GM06990 (cell line): ENCODE results near the gene USP17L18.
"Not testable (repeated sequence)": the region's sequence is repeated elsewhere in the genome, so short reads cannot be mapped to it uniquely, and the experiment has no call there.

Source experiments
- DNase-seq: peaks from one replicate; pipeline ENCODE4 v3.0.0-alpha.2; 2011; ENCODE audit not compliant: insufficient read length; ENCODE audit errors: extremely low read depth
- H3K27me3 ChIP-seq: replicated peaks from 2 replicates; pipeline ENCODE4 v1.6.0; 2011; ENCODE audit warnings: low read length; ENCODE audit not compliant: control insufficient read depth, insufficient read depth
- H3K36me3 ChIP-seq: 2 replicates; pipeline ENCODE4 v1.5.1; 2011; ENCODE audit warnings: low read length; ENCODE audit not compliant: control insufficient read depth, insufficient read depth
- H3K4me3 ChIP-seq: replicated peaks from 2 replicates; pipeline ENCODE4 v1.5.1; 2011; ENCODE audit warnings: low read depth, mild to moderate bottlenecking, control low read depth, low read length

The USP17L18 gene, protein sequence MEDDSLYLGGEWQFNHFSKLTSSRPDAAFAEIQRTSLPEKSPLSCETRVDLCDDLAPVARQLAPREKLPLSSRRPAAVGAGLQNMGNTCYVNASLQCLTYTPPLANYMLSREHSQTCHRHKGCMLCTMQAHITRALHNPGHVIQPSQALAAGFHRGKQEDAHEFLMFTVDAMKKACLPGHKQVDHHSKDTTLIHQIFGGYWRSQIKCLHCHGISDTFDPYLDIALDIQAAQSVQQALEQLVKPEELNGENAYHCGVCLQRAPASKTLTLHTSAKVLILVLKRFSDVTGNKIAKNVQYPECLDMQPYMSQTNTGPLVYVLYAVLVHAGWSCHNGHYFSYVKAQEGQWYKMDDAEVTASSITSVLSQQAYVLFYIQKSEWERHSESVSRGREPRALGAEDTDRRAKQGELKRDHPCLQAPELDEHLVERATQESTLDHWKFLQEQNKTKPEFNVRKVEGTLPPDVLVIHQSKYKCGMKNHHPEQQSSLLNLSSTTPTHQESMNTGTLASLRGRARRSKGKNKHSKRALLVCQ

DNA sequence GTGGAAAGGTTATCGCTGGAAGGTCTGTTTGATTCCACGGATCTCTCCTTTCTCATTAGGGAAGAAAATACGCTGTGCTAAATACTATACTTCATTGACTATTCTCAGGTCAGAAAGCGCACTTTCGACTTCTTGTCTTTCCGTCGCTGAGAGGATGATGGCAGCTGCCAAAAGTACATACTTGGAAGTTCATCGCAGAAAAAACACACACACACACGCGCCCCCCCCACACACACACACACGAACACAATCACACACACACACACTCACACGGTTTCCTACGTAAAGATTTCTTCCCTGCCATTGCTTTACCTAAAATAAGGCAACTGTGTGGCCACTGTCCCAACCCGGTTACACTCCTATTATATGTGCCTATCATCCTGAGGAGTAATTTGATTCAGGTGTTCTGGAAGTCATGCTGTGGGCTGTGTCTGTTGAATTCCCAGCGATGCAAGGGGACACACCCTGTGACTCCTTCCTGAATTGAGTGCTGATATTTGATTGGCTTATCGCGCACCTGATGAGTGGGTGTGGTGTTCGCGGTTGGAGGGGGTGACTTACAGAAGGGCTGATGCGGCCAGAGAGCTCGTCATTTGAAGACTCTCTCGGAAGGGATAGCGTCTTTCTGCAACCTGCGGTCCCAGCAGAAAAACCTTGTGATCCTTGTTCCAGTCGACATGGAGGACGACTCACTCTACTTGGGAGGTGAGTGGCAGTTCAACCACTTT, at the start of gene USP17L18:
Gene USP17L18, plus strand, starts transcription at position 678 of the 728 bp plus-strand sequence. Its CDS starts 0 bp downstream, at position 678.
- not testable (repeated sequence) for H3K27me3 ChIP-seq, H3K4me3 ChIP-seq, DNase-seq, H3K36me3 ChIP-seq

DNA sequence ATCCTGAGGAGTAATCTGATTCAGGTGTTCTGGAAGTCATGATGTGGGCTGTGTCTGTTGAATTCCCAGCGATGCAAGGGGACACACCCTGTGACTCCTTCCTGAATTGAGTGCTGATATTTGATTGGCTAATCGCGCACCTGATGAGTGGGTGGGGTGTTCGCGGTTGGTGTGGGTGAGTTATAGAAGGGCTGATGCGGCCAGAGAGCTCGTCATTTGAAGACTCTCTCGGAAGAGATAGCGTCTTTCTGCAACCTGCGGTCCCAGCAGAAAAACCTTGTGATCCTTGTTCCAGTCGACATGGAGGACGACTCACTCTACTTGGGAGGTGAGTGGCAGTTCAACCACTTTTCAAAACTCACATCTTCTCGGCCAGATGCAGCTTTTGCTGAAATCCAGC, 38.1 kb upstream of the USP17L18 start, which contains the start of gene USP17L10:
Gene USP17L10, plus strand, starts transcription at position 301 of the 400 bp plus-strand sequence. Its CDS starts 0 bp downstream, at position 301.
- H3K4me3 ChIP-seq, H3K27me3 ChIP-seq, DNase-seq, H3K36me3 ChIP-seq: not testable (repeated sequence)

DNA sequence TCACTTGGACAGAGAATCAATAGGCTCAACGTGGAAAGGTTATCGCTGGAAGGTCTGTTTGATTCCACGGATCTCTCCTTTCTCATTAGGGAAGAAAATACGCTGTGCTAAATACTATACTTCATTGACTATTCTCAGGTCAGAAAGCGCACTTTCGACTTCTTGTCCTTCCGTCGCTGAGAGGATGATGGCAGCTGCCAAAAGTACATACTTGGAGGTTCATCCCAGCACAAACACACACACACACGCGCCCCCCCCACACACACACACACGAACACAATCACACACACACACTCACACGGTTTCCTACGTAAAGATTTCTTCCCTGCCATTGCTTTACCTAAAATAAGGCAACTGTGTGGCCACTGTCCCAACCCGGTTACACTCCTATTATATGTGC, 33.7 kb upstream of the USP17L18 start:
- not testable (repeated sequence) for DNase-seq, H3K36me3 ChIP-seq, H3K4me3 ChIP-seq, H3K27me3 ChIP-seq

GRCh38 chr4:9215105-9215504, 33.3 kb upstream of the USP17L18 start, which contains the start of gene USP17L11:
TSS of gene USP17L11 (plus strand) at chr4:9215405. CDS start at chr4:9215405, 0 bp downstream.
- not testable (repeated sequence) for H3K4me3 ChIP-seq, DNase-seq, H3K27me3 ChIP-seq, H3K36me3 ChIP-seq

- DNase-seq, H3K36me3 ChIP-seq, H3K27me3 ChIP-seq, H3K4me3 ChIP-seq: not testable (repeated sequence)
These were observed 28.6 kb upstream of the USP17L18 start, which contains the start of gene USP17L12 for GRCh38 chr4:9219852-9220251. TSS of gene USP17L12 (plus strand) at chr4:9220152. CDS start at chr4:9220152, 0 bp downstream.

DNA sequence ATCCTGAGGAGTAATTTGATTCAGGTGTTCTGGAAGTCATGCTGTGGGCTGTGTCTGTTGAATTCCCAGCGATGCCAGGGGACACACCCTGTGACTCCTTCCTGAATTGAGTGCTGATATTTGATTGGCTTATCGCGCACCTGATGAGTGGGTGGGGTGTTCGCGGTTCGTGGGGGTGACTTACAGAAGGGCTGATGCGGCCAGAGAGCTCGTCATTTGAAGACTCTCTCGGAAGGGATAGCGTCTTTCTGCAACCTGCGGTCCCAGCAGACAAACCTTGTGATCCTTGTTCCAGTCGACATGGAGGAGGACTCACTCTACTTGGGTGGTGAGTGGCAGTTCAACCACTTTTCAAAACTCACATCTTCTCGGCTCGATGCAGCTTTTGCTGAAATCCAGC, 23.8 kb upstream of the USP17L18 start, which contains the start of gene USP17L13:
Gene USP17L13, plus strand, starts transcription at position 301 of the 400 bp plus-strand sequence. Its CDS starts 0 bp downstream, at position 301.
- H3K36me3 ChIP-seq, H3K4me3 ChIP-seq, DNase-seq, H3K27me3 ChIP-seq: not testable (repeated sequence)

GRCh38 chr4:9230249-9230648, 18.2 kb upstream of the USP17L18 start:
- not testable (repeated sequence) for H3K4me3 ChIP-seq, H3K27me3 ChIP-seq, H3K36me3 ChIP-seq, DNase-seq

GRCh38 chr4:9234085-9234484, 14.3 kb upstream of the USP17L18 start, which contains the start of gene USP17L15:
TSS of gene USP17L15 (plus strand) at chr4:9234385. CDS start at chr4:9234385, 0 bp downstream.
- H3K27me3 ChIP-seq, H3K36me3 ChIP-seq, H3K4me3 ChIP-seq, DNase-seq: not testable (repeated sequence)

- not testable (repeated sequence) for DNase-seq, H3K36me3 ChIP-seq, H3K4me3 ChIP-seq, H3K27me3 ChIP-seq
These were observed 10.0 kb upstream of the USP17L18 start for GRCh38 chr4:9238461-9238860.

DNA sequence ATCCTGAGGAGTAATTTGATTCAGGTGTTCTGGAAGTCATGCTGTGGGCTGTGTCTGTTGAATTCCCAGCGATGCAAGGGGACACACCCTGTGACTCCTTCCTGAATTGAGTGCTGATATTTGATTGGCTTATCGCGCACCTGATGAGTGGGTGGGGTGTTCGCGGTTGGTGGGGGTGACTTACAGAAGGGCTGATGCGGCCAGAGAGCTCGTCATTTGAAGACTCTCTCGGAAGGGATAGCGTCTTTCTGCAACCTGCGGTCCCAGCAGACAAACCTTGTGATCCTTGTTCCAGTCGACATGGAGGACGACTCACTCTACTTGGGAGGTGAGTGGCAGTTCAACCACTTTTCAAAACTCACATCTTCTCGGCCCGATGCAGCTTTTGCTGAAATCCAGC, 4.9 kb upstream of the USP17L18 start, which contains the start of gene USP17L17:
Gene USP17L17, plus strand, starts transcription at position 301 of the 400 bp plus-strand sequence. Its CDS starts 0 bp downstream, at position 301.
- DNase-seq, H3K4me3 ChIP-seq, H3K27me3 ChIP-seq, H3K36me3 ChIP-seq: not testable (repeated sequence)

GRCh38 chr4:9253078-9253477, 4.6 kb downstream of the USP17L18 start, which contains the start of gene USP17L19:
TSS of gene USP17L19 (plus strand) at chr4:9253378. CDS start at chr4:9253378, 0 bp downstream.
- not testable (repeated sequence) for H3K36me3 ChIP-seq, H3K27me3 ChIP-seq, DNase-seq, H3K4me3 ChIP-seq

DNA sequence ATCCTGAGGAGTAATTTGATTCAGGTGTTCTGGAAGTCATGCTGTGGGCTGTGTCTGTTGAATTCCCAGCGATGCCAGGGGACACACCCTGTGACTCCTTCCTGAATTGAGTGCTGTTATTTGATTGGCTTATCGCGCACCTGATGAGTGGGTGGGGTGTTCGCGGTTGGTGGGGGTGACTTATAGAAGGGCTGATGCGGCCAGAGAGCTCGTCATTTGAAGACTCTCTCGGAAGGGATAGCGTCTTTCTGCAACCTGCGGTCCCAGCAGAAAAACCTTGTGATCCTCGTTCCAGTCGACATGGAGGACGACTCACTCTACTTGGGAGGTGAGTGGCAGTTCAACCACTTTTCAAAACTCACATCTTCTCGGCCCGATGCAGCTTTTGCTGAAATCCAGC, 9.4 kb downstream of the USP17L18 start, which contains the start of gene USP17L20:
Gene USP17L20, plus strand, starts transcription at position 301 of the 400 bp plus-strand sequence. Its CDS starts 0 bp downstream, at position 301.
- DNase-seq, H3K4me3 ChIP-seq, H3K27me3 ChIP-seq, H3K36me3 ChIP-seq: not testable (repeated sequence)

GRCh38 chr4:9262572-9262971, 14.1 kb downstream of the USP17L18 start, which contains the start of gene USP17L21:
TSS of gene USP17L21 (plus strand) at chr4:9262872. CDS start at chr4:9262872, 0 bp downstream.
- not testable (repeated sequence) for DNase-seq, H3K27me3 ChIP-seq, H3K36me3 ChIP-seq, H3K4me3 ChIP-seq
